A549 treated with ZK216348 at 1 μM for 4 hours (cell line): ENCODE data around the gene OOSP4A. TPM values are rescaled to one million over a fixed set of nuclear protein-coding genes. Genes with fewer than 3 reads are reported as not detected.

Experiments used
- total RNA-seq: library from RNA; stranded (reverse); fragments of 200-300 nt; extraction: Qiagen RNA extraction; gene quantifications from 5 replicates; pipeline ENCODE4 v1.2.3, GENCODE V29; 2022; ENCODE audit warnings: low read depth

Gene OOSP4A
- total RNA-seq: not detected in 5 replicates

DNA sequence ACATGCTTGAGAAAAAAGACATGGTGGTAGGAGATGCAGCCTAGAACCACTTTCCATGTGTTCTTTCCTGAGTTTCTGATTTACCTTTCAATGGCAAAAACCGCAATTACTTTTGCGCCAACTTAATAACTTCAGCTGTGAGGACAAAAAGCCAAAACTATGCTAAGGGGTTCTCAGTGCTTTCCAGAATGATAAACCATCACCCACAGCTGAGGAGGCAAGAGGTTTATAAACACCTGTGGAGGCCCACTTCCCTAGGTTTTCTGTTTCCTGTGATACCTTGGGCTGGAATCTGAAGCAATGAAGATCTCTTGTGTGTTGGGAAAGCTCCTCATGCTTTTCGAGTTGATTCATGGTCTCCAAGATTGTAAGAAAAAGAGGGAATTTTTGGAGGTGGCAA lies at the start of gene OOSP4A:
OOSP4A (plus strand) TSS at position 301 of the 400 bp plus-strand sequence; CDS start at position 301, 0 bp downstream.

DNA sequence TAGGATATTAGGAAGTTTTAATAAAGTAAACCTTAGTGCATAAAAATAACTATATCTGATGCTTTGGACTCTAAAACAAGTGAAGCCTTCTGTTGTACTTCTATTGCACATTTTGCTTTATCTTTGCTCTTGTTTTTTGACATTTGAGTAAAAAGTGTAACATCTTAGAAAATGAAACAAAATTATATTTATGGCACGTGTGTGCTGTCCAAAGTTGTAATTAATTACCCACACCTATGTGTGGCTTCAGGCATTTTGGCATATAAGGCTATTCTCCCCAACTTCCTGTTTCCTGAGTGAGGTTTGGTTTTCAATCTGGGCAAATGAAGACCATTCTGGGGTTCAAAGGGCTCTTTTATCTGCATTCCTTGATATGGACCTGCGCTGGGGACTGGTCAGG lies 25.7 kb upstream of the OOSP4A start, which contains the start of gene OOSP1:
OOSP1 (plus strand) TSS at position 301 of the 400 bp plus-strand sequence; CDS start at position 324, 23 bp downstream.

DNA sequence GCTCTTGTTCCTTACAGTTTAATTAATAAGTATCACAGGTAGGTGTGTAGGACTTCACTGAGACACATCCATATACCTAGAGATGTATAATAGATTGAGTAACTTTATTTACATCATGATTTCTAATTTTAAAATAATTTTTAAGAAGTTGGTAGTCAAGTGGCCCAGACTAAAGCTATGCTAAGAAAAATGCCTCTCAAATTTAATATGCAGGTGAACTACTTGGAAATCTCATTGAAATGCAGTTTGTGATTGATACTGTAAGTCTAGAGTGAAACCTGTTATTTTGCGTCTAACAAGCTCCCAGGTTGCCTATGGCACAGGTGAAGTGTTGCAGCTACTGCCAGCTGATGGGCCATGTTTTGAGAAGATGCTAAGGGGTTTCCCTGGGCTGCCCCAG lies 53.0 kb downstream of the OOSP4A start, which contains the start of gene OOSP4B:
OOSP4B (plus strand) TSS at position 301 of the 400 bp plus-strand sequence.

Other genes starting within 250 kb of the OOSP4A start
- gene STX3, start 208.7 kb upstream of the OOSP4A start, total RNA-seq: 20.6 to 31.4 TPM (median 24.5 TPM) in 5 replicates
- gene MRPL16, start 153.3 kb upstream of the OOSP4A start, total RNA-seq: 57.6 to 68.1 TPM (median 66.0 TPM) in 5 replicates
- not detected in 5 replicates for gene CBLIF, start 118.5 kb upstream of the OOSP4A start, total RNA-seq
- 0.09 to 0.49 TPM in 2 of 5 replicates, not detected in the others for gene TCN1, start 97.5 kb upstream of the OOSP4A start, total RNA-seq
- not detected in 5 replicates for gene OOSP3, start 85.3 kb upstream of the OOSP4A start, total RNA-seq
- not detected in 5 replicates for gene OOSP1, start 25.6 kb upstream of the OOSP4A start, total RNA-seq
- gene OOSP4B, start 53.1 kb downstream of the OOSP4A start, total RNA-seq: not detected in 5 replicates
- not detected in 5 replicates for gene OOSP2, start 76.4 kb downstream of the OOSP4A start, total RNA-seq
- gene MS4A3, start 92.6 kb downstream of the OOSP4A start, total RNA-seq: not detected in 5 replicates
- not detected in 5 replicates for gene MS4A2, start 124.6 kb downstream of the OOSP4A start, total RNA-seq
- gene MS4A6A, start 219.1 kb downstream of the OOSP4A start, total RNA-seq: not detected in 5 replicates